MV-4-11 (cell line): Measurements from ENCODE around the gene SYNE4.

Source experiments
- DNase-seq: peaks from one replicate; lab custom pipeline; 2025; lab: John Stamatoyannopoulos, UW

SYNE4 gene

DNA sequence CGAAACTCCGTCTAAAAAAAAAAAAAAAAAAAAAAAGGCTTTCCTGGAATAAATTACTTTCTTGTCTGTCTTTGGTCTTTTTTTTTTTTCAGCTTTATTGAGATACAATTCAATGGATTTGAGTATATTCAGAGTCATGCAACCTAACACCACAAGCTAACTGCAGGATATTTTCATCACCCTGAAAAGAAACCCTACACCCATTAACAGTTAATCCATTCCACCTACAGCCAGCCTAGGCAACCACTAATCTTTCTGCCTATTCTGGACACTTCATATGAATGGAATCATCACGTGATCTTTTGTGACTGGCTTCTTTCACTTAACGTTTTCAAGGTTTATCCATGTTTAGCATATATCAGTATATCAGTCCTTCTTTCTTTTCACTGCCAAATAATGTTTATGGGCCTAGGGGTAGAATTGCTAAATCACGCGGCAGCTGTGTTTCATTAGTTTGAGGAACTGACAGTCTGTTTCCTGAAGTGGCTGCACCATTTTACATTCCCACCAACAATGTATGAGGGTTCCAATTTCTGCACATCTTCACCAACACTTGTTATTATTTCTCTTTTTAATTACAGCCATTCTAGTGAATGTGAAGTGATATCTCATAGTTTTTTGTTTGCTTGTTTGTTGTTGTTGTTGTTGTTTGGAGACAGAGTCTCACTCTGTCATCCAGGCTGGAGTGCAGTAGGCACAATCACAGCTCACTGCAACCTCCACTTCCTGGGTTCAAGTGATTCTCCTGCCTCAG lies 52.6 kb downstream of the SYNE4 start:
- DNase-seq = peak; percentile 78
